SK-N-SH treated with all-trans-retinoic acid at 6 μM for 48 hours (cell line): ENCODE results near the gene NXPH2.

Experiments
- ATAC-seq: fragments of 200-7000 bp; cut with Tn5 transposase; 3 replicates; pipeline ENCODE4 v1.9.1; 2020; ENCODE audit warnings: mild to moderate bottlenecking, moderate library complexity
- ARNTL ChIP-seq: fragments of 450-650 bp; formaldehyde crosslinking; IDR thresholded peaks from 2 replicates; pipeline ENCODE4 v1.5.0; 2020; ENCODE audit warnings: low read depth, mild to moderate bottlenecking, moderate library complexity, borderline replicate concordance
- BACH2 ChIP-seq: fragments of 250-450 bp; sonication (Bioruptor Pico); IDR thresholded peaks from 2 replicates; pipeline ENCODE4 v1.9.0; 2021; ENCODE audit warnings: mild to moderate bottlenecking, borderline replicate concordance
- CSDC2 ChIP-seq: fragments of 250-450 bp; sonication (Bioruptor Pico); IDR thresholded peaks from 2 replicates; pipeline ENCODE4 v1.5.0; 2020; ENCODE audit warnings: mild to moderate bottlenecking, moderate library complexity
- ESRRG ChIP-seq: fragments of 250-450 bp; sonication (Bioruptor Pico); IDR thresholded peaks from 2 replicates; pipeline ENCODE4 v1.6.1; 2021; ENCODE audit warnings: mild to moderate bottlenecking
- GLIS3 ChIP-seq: fragments of 250-450 bp; sonication (Bioruptor Pico); IDR thresholded peaks from 2 replicates; pipeline ENCODE4 v1.5.0; 2020; ENCODE audit warnings: mild to moderate bottlenecking, moderate library complexity
- ISL1 ChIP-seq: fragments of 250-450 bp; sonication (Bioruptor Pico); IDR thresholded peaks from 2 replicates; pipeline ENCODE4 v2.1.2; 2022; ENCODE audit warnings: mild to moderate bottlenecking, moderate library complexity
- OSR1 ChIP-seq: fragments of 250-450 bp; sonication (Bioruptor Pico); IDR thresholded peaks from 2 replicates; pipeline ENCODE4 v1.8.0; 2022; ENCODE audit warnings: moderate library complexity, mild to moderate bottlenecking, inconsistent platforms
- PPARA ChIP-seq: fragments of 250-450 bp; sonication (Bioruptor Pico); IDR thresholded peaks from 2 replicates; pipeline ENCODE4 v1.5.0; 2020; ENCODE audit warnings: mild to moderate bottlenecking, borderline replicate concordance
- RARB ChIP-seq: fragments of 250-450 bp; sonication (Bioruptor Pico); IDR thresholded peaks from 2 replicates; pipeline ENCODE4 v1.8.0; 2021; ENCODE audit warnings: mild to moderate bottlenecking, moderate library complexity
- SNAI2 ChIP-seq: fragments of 250-450 bp; sonication (Bioruptor Pico); IDR thresholded peaks from 2 replicates; pipeline ENCODE4 v1.5.0; 2020; ENCODE audit warnings: mild to moderate bottlenecking, moderate library complexity
- TCF4 ChIP-seq: fragments of 250-450 bp; sonication (Bioruptor Pico); IDR thresholded peaks from 2 replicates; pipeline ENCODE4 v1.8.0; 2021; ENCODE audit warnings: mild to moderate bottlenecking, moderate library complexity, borderline replicate concordance
- TOX ChIP-seq: fragments of 250-450 bp; sonication (Bioruptor Pico); IDR thresholded peaks from 2 replicates; pipeline ENCODE4 v1.8.0; 2021; ENCODE audit warnings: mild to moderate bottlenecking, moderate library complexity, borderline replicate concordance
- ZC3H10 ChIP-seq: fragments of 250-450 bp; sonication (Bioruptor Pico); IDR thresholded peaks from 2 replicates; pipeline ENCODE4 v1.5.1; 2021; ENCODE audit warnings: mild to moderate bottlenecking, moderate library complexity
- ZFP3 ChIP-seq: fragments of 250-450 bp; sonication (Bioruptor Pico); IDR thresholded peaks from 2 replicates; pipeline ENCODE4 v1.5.0; 2020; ENCODE audit warnings: mild to moderate bottlenecking, moderate library complexity
- ZNF565 ChIP-seq: fragments of 450-650 bp; formaldehyde crosslinking; conservative IDR thresholded peaks from 2 replicates; pipeline ENCODE4 v1.5.0; 2020; ENCODE audit warnings: low read depth, mild to moderate bottlenecking, moderate library complexity
- ZNF70 ChIP-seq: fragments of 450-650 bp; formaldehyde crosslinking; IDR thresholded peaks from 2 replicates; pipeline ENCODE4 v1.5.0; 2020; ENCODE audit warnings: mild to moderate bottlenecking, moderate library complexity
- ZNF8 ChIP-seq: fragments of 450-650 bp; formaldehyde crosslinking; IDR thresholded peaks from 2 replicates; pipeline ENCODE4 v1.5.0; 2020; ENCODE audit warnings: mild to moderate bottlenecking, moderate library complexity
- TF ChIP-seq, protein P1 (sequence below): fragments of 250-450 bp; sonication (Bioruptor Pico); IDR thresholded peaks from 2 replicates; pipeline ENCODE4 v1.5.1; 2020; ENCODE audit warnings: low read depth, mild to moderate bottlenecking, moderate library complexity
- TF ChIP-seq, protein P2 (sequence below): fragments of 250-450 bp; sonication (Bioruptor Pico); IDR thresholded peaks from 2 replicates; pipeline ENCODE4 v1.5.0; 2020; ENCODE audit warnings: mild to moderate bottlenecking, moderate library complexity
- TF ChIP-seq, protein P3 (sequence below): fragments of 250-450 bp; sonication (Bioruptor Pico); IDR thresholded peaks from 2 replicates; pipeline ENCODE4 v1.8.0; 2020; ENCODE audit warnings: mild to moderate bottlenecking, moderate library complexity, borderline replicate concordance
- TF ChIP-seq, protein P4 (sequence below): fragments of 250-450 bp; sonication (Bioruptor Pico); IDR thresholded peaks from 2 replicates; pipeline ENCODE4 v1.8.0; 2021; ENCODE audit warnings: low read depth, mild to moderate bottlenecking, moderate library complexity, borderline replicate concordance
- TF ChIP-seq, protein P5 (sequence below): fragments of 250-450 bp; sonication (Bioruptor Pico); IDR thresholded peaks from 2 replicates; pipeline ENCODE4 v1.5.1; 2021; ENCODE audit warnings: mild to moderate bottlenecking, moderate library complexity

The NXPH2 gene

DNA sequence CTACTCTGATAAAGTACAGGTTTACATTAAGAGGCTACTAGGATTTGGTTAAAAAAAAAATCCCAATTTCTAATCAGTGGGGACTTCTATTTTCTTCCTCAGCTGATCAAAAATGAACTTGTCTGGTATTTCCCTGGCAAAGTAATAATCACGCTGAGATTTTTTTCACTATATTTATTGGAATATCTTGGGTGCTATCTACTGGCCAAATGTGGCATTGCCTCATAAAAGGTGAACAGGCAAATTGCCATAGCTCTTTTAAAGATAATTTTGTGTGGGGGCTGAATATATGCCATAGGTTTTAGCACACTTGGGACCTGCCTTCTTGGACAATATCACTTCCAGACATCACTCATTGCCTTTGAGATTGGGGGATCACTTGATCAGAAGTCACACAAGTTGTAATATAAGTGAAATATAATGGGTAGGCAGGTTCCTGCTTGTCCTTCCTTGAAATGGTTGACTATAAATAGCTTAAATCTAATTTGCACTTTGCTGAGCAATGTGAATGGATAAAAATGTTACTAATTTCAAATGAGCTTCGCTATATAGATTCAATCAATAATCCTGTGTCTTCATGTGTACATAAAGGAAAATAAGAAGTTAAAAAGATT is 7.0 kb upstream of the NXPH2 start:
- TF ChIP-seq ARNTL (CRISPR knock-in tag) (no peak), ZFP3 (CRISPR knock-in tag) (no peak), OSR1 (CRISPR knock-in tag) (no peak), ESRRG (CRISPR knock-in tag) (no peak), PPARA (CRISPR knock-in tag) (no peak), SNAI2 (CRISPR knock-in tag) (no peak), CSDC2 (no peak), ZC3H10 (CRISPR knock-in tag) (no peak), TOX (CRISPR knock-in tag) (no peak), GLIS3 (CRISPR knock-in tag) (no peak), ZNF8 (no peak), ZNF70 (no peak)
- TF ChIP-seq, protein P1, sequence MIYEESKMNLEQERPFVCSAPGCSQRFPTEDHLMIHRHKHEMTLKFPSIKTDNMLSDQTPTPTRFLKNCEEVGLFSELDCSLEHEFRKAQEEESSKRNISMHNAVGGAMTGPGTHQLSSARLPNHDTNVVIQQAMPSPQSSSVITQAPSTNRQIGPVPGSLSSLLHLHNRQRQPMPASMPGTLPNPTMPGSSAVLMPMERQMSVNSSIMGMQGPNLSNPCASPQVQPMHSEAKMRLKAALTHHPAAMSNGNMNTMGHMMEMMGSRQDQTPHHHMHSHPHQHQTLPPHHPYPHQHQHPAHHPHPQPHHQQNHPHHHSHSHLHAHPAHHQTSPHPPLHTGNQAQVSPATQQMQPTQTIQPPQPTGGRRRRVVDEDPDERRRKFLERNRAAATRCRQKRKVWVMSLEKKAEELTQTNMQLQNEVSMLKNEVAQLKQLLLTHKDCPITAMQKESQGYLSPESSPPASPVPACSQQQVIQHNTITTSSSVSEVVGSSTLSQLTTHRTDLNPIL (CRISPR knock-in tag), result no peak
- TF ChIP-seq, protein P2, sequence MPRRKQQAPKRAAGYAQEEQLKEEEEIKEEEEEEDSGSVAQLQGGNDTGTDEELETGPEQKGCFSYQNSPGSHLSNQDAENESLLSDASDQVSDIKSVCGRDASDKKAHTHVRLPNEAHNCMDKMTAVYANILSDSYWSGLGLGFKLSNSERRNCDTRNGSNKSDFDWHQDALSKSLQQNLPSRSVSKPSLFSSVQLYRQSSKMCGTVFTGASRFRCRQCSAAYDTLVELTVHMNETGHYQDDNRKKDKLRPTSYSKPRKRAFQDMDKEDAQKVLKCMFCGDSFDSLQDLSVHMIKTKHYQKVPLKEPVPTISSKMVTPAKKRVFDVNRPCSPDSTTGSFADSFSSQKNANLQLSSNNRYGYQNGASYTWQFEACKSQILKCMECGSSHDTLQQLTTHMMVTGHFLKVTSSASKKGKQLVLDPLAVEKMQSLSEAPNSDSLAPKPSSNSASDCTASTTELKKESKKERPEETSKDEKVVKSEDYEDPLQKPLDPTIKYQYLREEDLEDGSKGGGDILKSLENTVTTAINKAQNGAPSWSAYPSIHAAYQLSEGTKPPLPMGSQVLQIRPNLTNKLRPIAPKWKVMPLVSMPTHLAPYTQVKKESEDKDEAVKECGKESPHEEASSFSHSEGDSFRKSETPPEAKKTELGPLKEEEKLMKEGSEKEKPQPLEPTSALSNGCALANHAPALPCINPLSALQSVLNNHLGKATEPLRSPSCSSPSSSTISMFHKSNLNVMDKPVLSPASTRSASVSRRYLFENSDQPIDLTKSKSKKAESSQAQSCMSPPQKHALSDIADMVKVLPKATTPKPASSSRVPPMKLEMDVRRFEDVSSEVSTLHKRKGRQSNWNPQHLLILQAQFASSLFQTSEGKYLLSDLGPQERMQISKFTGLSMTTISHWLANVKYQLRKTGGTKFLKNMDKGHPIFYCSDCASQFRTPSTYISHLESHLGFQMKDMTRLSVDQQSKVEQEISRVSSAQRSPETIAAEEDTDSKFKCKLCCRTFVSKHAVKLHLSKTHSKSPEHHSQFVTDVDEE (CRISPR knock-in tag), result no peak
- TF ChIP-seq, protein P3, sequence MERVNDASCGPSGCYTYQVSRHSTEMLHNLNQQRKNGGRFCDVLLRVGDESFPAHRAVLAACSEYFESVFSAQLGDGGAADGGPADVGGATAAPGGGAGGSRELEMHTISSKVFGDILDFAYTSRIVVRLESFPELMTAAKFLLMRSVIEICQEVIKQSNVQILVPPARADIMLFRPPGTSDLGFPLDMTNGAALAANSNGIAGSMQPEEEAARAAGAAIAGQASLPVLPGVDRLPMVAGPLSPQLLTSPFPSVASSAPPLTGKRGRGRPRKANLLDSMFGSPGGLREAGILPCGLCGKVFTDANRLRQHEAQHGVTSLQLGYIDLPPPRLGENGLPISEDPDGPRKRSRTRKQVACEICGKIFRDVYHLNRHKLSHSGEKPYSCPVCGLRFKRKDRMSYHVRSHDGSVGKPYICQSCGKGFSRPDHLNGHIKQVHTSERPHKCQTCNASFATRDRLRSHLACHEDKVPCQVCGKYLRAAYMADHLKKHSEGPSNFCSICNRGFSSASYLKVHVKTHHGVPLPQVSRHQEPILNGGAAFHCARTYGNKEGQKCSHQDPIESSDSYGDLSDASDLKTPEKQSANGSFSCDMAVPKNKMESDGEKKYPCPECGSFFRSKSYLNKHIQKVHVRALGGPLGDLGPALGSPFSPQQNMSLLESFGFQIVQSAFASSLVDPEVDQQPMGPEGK, result no peak
- TF ChIP-seq, protein P4, sequence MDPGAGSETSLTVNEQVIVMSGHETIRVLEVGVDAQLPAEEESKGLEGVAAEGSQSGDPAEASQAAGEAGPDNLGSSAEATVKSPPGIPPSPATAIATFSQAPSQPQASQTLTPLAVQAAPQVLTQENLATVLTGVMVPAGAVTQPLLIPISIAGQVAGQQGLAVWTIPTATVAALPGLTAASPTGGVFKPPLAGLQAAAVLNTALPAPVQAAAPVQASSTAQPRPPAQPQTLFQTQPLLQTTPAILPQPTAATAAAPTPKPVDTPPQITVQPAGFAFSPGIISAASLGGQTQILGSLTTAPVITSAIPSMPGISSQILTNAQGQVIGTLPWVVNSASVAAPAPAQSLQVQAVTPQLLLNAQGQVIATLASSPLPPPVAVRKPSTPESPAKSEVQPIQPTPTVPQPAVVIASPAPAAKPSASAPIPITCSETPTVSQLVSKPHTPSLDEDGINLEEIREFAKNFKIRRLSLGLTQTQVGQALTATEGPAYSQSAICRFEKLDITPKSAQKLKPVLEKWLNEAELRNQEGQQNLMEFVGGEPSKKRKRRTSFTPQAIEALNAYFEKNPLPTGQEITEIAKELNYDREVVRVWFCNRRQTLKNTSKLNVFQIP (CRISPR knock-in tag), result no peak
- TF ChIP-seq, all 23 proteins: peak for 0
- peak; percentile 72 for ATAC-seq

DNA sequence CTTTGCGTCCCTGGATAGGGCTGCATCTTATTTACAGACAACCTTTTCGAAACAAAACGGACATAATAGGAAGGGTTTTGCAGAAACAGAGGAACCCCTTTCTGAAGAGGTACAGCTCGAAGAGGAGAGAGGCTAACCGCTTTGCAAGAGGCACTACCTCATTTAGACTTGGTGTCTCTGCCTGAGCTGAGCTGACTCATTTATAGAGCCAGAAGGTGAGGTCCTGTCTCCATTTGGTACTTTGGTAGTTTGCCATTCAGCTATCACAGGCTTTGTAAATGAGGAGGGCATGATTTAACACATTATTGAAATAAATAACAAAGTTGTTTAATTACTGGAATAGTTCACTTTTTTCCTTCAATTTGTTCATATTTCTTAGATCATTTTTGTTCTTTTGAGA is 2.2 kb upstream of the NXPH2 start:
- no peak for ATAC-seq
- TF ChIP-seq, protein P1 (CRISPR knock-in tag), result no peak
- no peak for TF ChIP-seq TOX (CRISPR knock-in tag)
- no peak for TF ChIP-seq RARB
- no peak for TF ChIP-seq TCF4 (CRISPR knock-in tag)
- no peak for TF ChIP-seq ZC3H10 (CRISPR knock-in tag)
- TF ChIP-seq ZNF565 (CRISPR knock-in tag), result no peak
- no peak for TF ChIP-seq ZFP3 (CRISPR knock-in tag)
- TF ChIP-seq CSDC2, result no peak
- TF ChIP-seq, protein P2 (CRISPR knock-in tag), result no peak
- TF ChIP-seq GLIS3 (CRISPR knock-in tag), result no peak
- no peak for TF ChIP-seq SNAI2 (CRISPR knock-in tag)
- no peak for TF ChIP-seq BACH2 (CRISPR knock-in tag)
- TF ChIP-seq, protein P5, sequence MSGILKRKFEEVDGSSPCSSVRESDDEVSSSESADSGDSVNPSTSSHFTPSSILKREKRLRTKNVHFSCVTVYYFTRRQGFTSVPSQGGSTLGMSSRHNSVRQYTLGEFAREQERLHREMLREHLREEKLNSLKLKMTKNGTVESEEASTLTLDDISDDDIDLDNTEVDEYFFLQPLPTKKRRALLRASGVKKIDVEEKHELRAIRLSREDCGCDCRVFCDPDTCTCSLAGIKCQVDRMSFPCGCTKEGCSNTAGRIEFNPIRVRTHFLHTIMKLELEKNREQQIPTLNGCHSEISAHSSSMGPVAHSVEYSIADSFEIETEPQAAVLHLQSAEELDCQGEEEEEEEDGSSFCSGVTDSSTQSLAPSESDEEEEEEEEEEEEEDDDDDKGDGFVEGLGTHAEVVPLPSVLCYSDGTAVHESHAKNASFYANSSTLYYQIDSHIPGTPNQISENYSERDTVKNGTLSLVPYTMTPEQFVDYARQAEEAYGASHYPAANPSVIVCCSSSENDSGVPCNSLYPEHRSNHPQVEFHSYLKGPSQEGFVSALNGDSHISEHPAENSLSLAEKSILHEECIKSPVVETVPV (CRISPR knock-in tag), result no peak
- TF ChIP-seq ZNF8, result no peak
- TF ChIP-seq ESRRG (CRISPR knock-in tag), result no peak
- no peak for TF ChIP-seq ARNTL (CRISPR knock-in tag)
- TF ChIP-seq OSR1 (CRISPR knock-in tag), result no peak
- TF ChIP-seq, protein P4 (CRISPR knock-in tag), result no peak
- no peak for TF ChIP-seq PPARA (CRISPR knock-in tag)
- TF ChIP-seq ISL1 (CRISPR knock-in tag), result no peak
